GM12872 (cell line): ENCODE measurements around the gene SCLY.

ENCODE experiments used
- TF ChIP-seq, protein P1 (sequence below): IDR thresholded peaks from 3 replicates; pipeline ENCODE4 v1.5.1; 2011; ENCODE audit warnings: low read depth, mild to moderate bottlenecking, low read length, moderate library complexity; ENCODE audit not compliant: insufficient read depth

The SCLY gene

DNA sequence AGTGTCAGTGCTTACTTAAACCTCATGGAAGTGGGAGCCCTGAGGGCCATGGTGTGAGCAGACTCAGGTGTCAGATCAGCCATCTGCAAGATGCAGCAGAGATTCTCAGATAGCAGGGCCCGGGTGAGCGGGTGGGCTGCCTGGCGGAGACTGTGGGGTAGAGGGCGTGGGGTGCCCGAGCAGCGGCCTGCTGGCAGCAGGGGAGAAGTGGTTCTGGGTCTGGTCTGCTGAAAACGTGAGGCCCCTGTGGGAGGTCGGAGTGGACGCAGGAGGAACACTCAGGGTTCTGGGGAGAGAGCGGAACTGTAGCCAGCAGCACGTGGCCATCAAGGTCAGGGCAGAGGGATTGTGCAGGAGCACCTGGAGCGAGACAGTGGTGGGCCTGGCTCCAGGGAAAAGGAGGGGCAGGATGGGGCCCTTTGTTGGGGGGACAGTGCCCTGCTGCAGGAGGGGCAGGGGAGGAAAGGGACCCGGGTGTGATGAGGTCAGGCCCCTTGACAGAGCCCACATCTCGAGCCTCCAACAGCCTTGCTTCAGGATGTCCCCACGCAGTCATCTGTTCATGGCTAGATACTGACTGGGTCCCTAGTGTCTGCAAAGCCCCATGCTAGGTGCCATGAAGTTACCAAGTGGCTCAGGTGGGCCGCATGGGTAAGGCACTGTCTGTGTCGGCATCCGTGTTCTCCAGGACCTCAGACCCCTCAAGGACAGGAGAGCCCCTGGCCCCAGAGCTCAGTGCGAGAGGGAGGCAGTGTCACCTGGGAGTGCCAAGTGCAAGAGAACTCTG lies 36.6 kb downstream of the SCLY start:
- TF ChIP-seq, protein P1, sequence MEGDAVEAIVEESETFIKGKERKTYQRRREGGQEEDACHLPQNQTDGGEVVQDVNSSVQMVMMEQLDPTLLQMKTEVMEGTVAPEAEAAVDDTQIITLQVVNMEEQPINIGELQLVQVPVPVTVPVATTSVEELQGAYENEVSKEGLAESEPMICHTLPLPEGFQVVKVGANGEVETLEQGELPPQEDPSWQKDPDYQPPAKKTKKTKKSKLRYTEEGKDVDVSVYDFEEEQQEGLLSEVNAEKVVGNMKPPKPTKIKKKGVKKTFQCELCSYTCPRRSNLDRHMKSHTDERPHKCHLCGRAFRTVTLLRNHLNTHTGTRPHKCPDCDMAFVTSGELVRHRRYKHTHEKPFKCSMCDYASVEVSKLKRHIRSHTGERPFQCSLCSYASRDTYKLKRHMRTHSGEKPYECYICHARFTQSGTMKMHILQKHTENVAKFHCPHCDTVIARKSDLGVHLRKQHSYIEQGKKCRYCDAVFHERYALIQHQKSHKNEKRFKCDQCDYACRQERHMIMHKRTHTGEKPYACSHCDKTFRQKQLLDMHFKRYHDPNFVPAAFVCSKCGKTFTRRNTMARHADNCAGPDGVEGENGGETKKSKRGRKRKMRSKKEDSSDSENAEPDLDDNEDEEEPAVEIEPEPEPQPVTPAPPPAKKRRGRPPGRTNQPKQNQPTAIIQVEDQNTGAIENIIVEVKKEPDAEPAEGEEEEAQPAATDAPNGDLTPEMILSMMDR = no peak

- TF ChIP-seq, protein P1 = no peak
Observed at GRCh38 chr2:238097988-238098871, 37.4 kb downstream of the SCLY start.

DNA sequence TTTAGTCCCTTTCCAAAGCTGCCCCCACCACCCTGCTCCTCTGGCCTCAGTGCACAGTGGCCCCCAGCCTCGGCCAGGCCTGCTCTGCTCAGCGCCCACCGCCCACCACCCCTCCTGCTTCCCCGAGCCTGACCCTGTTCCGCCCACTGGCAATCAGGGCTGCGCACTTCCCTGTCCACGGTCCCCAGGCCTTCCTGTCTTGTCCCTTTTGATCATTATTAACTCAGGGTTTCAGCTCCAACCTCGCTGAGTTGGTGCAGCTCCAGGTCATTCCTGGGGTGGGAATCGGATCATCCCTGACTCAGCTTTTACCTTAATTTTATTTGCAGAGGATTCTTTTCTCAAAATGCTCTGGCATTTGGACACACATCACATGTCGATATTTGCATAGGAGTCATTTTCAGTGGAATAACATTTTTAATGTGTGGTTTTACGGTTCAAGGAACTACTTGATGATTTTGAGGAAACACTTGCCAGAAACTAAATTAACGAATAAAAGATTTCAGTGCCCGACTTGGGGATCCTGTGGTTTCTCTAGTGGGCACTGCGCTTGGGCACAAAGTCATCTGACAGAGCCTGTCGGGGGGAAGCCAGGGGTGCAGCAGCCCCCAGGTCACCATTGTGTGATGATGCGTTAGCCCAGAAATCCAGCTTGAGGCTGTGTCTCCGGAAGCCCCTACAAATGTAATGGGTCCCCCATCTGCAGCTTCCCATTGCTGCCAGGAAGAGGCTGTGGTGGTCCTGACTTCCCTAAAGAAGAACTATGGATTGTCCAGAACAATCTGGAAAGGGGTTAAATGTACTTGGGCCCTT lies 38.3 kb downstream of the SCLY start:
- TF ChIP-seq, protein P1 = no peak

DNA sequence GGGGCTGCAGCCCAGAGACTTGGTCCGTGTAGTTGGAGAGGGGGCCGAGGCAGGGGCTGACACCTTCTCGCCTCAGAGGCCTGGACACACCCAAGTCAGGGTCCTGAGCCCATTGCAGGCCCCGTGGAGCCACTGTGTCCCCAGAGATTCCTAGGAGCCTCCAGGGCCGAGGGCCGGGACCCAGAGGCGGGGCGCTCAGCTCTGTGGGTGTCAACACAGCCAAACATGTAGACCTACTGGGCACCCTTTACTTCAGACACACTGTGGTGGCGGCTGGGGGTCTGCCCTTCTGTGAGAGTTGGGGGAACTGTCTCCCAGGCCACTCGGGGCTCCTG lies 38.9 kb downstream of the SCLY start:
- TF ChIP-seq, protein P1 = no peak

GRCh38 chr2:238100049-238100820 lies 39.4 kb downstream of the SCLY start, which contains the start of gene ESPNL:
TSS of gene ESPNL (plus strand) at chr2:238100340. CDS start at chr2:238100420, 80 bp downstream.
- TF ChIP-seq, protein P1 = no peak

- TF ChIP-seq, protein P1 = no peak
Observed at GRCh38 chr2:238100821-238101771, 40.3 kb downstream of the SCLY start.
